GM19193 (cell line): ENCODE data around the gene CAMK4.

Source experiments
- POLR2A ChIP-seq: IDR thresholded peaks from 4 replicates; pipeline ENCODE4 v1.6.1; 2011; ENCODE audit not compliant: insufficient read depth, insufficient read length; ENCODE audit errors: extremely low read depth

The CAMK4 gene

GRCh38 chr5:111513131-111513520 lies 288.9 kb downstream of the CAMK4 start:
- TF ChIP-seq POLR2A = no peak

GRCh38 chr5:111514087-111514486 lies 289.9 kb downstream of the CAMK4 start:
- TF ChIP-seq POLR2A = no peak

- no peak for TF ChIP-seq POLR2A
Observed at GRCh38 chr5:111517853-111518501, 293.8 kb downstream of the CAMK4 start.

- no peak for TF ChIP-seq POLR2A
Observed at GRCh38 chr5:111518777-111519176, 294.6 kb downstream of the CAMK4 start.

- TF ChIP-seq POLR2A = no peak
Observed at GRCh38 chr5:111520908-111521307, 296.7 kb downstream of the CAMK4 start.

- no peak for TF ChIP-seq POLR2A
Observed at GRCh38 chr5:111528056-111528455, 303.9 kb downstream of the CAMK4 start.

GRCh38 chr5:111530298-111530740 lies 306.1 kb downstream of the CAMK4 start:
- peak; percentile 45 for TF ChIP-seq POLR2A

- TF ChIP-seq POLR2A = no peak
Observed at GRCh38 chr5:111532886-111533582, 308.9 kb downstream of the CAMK4 start.

- TF ChIP-seq POLR2A = no peak
Observed at GRCh38 chr5:111535879-111536549, 311.8 kb downstream of the CAMK4 start.

- TF ChIP-seq POLR2A = no peak
Observed at GRCh38 chr5:111537141-111538024, 313.2 kb downstream of the CAMK4 start.
